HG03558 (cell line): Measurements from ENCODE around the gene CCDC146.
"Not testable (repeated sequence)": the region's sequence is repeated elsewhere in the genome, so short reads cannot be mapped to it uniquely, and the experiment has no call there.

Source experiments
- ATAC-seq: cut with Tn5 transposase; IDR thresholded peaks from one replicate; pipeline ENCODE4 v1.9.1; 2021; ENCODE audit warnings: moderate number of reproducible peaks; ENCODE audit not compliant: unreplicated experiment; ENCODE audit errors: extremely low read depth

The CCDC146 gene

DNA sequence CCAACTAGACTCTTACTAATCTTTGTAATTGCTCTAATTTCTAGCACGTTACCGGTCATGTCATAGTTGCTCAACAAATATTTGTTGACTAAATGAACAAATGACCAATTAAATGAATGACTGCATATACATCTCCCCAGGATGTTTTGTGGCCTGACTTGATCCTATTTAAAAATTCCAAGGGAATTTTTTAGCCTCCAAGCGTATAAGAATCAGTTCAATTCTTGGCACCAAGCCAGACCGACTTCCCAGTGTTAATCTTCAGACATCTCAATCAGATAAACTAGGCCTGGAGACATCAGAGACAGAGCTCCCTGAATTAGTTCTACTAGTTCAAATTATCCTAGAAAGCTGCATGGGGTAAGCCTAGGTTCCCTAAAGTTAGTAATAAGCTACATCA is 197.7 kb downstream of the CCDC146 start:
- no peak for ATAC-seq

DNA sequence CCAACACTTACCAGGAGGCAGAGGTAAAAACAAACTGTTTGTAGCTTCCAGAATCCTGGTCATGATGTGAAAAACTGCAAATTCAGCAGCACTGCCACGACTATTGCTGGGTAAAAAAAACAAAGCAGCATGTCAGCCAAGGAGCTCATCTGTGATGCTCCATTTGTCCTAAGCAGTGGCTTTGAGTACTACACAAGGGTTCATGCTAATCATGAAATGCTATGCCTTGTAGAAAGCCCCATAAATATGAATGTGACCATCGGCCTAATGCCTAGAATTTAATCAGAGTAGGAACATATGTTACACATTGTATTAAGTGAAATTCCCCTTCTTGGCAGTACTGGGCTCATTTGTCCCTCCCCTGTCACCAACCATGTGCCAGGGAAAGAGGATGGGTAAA is 198.3 kb downstream of the CCDC146 start:
- ATAC-seq: no peak

DNA sequence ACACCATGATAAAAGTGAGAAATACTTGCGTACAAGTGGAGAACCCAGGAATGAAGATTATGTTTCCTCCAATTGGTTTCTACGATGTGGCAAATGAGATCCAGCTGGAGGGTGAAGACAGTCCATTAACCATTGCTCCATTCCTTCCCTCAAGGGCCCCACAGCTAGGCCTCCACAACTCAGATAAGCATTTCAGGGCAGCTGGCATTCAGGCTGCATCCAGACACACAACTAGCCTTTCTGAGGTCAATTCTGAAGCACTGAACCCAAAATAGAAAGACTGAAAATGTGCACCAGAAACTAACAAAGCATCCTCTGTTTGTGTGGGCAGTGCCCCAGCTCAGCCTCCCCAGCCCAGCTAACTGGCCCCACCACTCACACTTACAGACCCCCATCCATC is 198.9 kb downstream of the CCDC146 start:
- no peak for ATAC-seq

DNA sequence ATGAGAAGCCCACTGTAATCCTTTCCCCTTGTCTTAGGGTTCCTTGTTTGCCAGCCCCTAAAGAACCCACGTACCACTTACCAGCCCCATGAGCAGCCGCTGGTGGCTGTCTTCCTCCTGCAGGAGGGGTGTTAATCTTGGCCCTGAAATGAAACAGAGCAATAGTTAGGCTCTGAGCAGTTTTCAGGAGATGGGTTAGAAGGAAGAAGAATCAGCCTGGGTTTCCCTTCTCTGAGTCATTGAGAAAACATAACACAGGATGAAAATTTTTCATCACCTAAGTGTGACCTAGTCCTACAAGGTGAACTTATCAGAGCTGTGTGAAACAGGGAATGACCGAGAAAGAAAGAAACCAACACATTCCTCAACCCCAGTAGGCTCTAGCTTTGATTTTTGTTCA is 203.7 kb downstream of the CCDC146 start:
- no peak for ATAC-seq

- ATAC-seq: no peak
These were observed 204.9 kb downstream of the CCDC146 start for GRCh38 chr7:77327067-77327931.

GRCh38 chr7:77327932-77328628 is 205.7 kb downstream of the CCDC146 start:
- no peak for ATAC-seq

DNA sequence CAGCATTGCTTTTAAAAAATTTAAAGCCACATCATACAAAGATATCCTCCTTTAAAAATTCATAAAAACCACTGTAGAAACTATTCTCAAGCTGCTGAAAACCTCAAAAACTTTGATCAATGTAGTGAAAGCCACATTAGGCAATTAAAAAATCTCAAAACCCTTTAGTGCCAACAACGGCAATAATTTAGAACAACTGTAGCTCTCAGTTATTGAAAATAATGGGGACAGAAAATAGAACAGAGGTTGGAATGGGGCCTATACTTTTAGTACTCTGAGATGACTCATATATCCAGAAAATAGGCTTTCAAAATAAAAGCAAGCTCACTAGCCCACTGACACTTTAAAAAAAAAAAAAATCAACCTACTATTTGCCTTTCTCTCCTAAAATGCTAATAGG is 206.3 kb downstream of the CCDC146 start:
- no peak for ATAC-seq

DNA sequence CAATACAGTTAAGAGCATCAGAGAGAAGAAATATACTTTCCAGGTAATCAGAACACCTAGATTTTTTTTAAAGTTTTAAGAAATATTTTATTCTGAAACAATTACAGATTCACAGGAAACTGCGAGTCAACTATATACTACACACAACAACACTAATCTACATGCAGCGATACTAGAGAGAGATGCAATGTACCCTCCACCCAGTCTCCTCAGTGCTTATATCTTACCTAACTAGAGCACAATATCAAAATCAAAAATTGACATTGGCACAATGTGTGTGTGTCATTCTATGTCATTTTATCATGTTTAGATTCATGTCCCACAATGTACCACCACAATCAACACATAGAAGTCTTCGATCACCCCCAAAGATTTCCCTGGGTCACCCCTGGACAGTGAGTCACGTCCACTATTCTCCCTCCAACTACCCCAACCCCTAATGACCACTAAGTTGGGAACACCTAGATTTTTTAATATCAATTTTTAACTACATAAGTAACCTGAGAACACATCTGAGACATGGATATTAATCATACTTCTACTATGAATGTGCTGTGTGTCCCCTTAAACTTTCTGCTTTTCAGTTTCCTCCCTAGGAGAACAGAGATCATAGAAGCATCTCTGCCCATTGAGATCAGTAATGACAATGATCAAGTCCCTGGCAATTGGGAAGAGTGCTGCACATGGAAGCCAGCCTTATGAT is 207.2 kb downstream of the CCDC146 start:
- ATAC-seq: no peak

GRCh38 chr7:77330169-77330882 is 207.9 kb downstream of the CCDC146 start:
- no peak for ATAC-seq

DNA sequence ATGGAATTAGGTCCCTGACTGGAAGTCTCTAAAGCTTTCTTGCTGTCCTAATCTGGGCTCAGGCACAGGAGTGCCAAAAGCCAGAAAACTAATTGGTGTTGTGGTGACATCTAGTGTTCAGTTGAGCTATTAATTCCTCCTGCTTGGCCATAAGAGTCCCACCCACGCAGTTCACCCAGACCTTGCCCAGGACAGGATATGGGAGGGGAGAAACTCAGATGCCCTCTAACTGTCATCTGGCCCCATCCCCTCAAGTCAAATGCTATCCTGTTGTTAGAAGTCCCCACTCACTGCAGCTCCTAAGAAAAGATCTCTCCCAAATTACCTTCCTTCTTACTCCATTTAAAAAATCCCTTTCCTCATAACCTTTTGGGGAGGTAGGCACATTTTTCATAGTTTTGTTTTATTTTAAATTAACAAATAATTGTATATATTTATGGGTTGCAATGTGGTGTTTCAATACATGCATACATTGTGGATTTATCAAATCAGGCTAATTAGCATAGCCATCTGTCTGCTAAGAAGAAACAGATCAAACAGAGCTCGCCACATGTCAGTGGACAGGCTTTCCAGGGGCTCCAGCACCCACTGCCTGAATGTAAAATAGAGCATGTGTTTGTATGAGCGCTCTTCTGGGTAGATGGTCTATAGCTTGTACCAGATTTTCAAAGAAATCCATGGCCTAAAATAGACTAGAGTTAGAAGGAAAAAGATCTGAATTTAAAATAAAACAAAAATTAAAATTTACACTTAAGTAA is 209.7 kb downstream of the CCDC146 start:
- ATAC-seq: peak; percentile 73

DNA sequence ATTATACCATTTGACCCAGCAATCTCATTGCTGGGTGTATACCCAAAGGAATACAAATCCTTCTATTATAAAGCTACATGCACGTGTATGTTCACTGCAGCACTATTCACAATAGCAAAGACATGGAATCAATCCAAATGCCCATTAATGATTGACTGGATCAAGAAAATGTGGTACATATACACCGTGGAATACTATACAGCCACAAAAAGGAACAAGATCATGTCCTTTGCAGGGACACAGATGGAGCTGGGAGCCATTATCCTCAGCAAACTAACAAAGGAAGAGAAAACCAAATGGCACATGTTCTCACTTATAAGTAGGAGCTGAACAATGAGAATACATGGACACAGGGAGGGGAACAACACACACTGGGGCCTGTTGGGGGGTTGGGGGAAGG is 211.6 kb downstream of the CCDC146 start:
- not testable (repeated sequence) for ATAC-seq

DNA sequence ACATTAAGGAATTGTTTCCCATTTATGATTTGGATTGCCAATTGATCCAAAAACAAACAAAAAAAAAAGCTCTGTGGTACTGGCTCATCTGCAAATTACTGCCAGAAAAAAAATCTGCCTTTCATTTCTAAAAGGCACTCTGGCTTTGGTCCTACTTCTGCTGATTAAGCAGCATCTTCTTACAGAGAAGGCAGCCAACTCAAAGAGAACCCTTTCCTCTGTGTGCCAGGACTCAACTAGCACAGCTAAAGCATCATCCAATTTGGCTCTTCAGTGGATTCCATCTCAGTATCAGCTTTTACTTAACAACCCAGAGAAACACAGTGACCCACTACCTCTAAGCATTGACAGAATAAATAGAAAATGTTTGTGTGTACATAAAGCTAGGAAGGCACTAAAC is 213.2 kb downstream of the CCDC146 start:
- ATAC-seq: no peak

DNA sequence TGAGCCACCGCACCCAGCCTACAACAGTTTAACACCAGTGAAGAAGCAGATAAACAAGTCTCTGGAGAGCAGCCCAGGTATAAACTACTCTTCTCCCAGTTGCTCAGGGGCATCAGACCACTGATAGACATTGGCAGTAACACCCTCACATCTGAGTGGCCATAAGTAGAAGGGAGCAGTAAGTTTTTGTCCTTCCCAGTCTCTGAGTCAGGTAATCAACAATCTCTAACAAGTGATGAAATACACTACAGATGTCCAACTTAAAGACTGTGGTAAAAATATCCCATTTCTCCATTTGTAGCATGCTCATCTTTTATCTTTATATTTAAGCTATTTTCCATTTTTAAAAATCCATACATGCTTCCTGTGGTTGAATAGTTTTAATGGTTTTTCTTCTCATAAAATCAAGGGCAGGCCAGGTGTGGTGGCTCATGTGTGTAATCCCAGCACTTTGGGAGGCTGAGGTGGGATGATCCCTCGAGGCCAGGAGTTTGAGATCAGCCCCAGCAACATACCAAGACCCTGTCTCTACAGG is 215.1 kb downstream of the CCDC146 start:
- no peak for ATAC-seq

- ATAC-seq: no peak
These were observed 215.8 kb downstream of the CCDC146 start for GRCh38 chr7:77338260-77338659.

- no peak for ATAC-seq
These were observed 216.6 kb downstream of the CCDC146 start for GRCh38 chr7:77338883-77339629.

DNA sequence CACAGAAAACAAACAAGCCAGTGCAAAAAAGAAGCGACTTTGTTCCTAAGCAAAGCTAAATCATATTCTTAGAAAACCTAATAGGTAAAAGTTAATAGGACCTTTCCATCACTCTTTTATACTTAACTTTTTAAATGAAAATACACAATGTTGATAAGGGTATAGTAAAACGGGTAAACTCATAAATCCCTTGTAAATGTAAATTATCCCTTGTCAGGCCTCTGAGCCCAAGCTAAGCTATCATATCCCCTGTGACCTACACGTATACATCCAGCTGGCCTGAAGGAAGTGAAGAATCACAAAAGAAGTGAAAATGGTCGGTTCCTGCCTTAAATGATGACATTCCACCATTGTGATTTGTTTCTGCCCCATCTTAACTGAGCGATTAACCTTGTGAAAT is 217.3 kb downstream of the CCDC146 start:
- no peak for ATAC-seq
